HUES64 (cell line): ENCODE data around the gene ABR.

Experiments
- H3K27ac ChIP-seq: 2 replicates; pipeline ENCODE4 v1.7.0; 2013; ENCODE audit warnings: low read depth, low read length, inconsistent platforms
- H3K27me3 ChIP-seq: 2 replicates; pipeline ENCODE4 v1.6.1; 2013; ENCODE audit warnings: mild to moderate bottlenecking, low read length; ENCODE audit not compliant: insufficient read depth
- H3K36me3 ChIP-seq: 2 replicates; pipeline ENCODE4 v1.6.1; 2013; ENCODE audit warnings: mild to moderate bottlenecking, low read length; ENCODE audit not compliant: insufficient read depth
- H3K4me1 ChIP-seq: 2 replicates; pipeline ENCODE4 v1.6.1; 2013; ENCODE audit warnings: mild to moderate bottlenecking, low read length, moderate library complexity; ENCODE audit not compliant: insufficient read depth
- H3K4me3 ChIP-seq: 2 replicates; pipeline ENCODE4 v1.5.1; 2013; ENCODE audit warnings: mild to moderate bottlenecking, low read length, moderate library complexity
- H3K9ac ChIP-seq: 2 replicates; pipeline ENCODE4 v1.6.1; 2013; ENCODE audit warnings: mild to moderate bottlenecking, low read depth, low read length
- H3K9me3 ChIP-seq: 2 replicates; pipeline ENCODE4 v1.6.1; 2013; ENCODE audit warnings: low read depth, low read length; ENCODE audit not compliant: insufficient read depth
- WGBS: fragments of 150-250, 120-280 bp; methylation state at CpG from one replicate; pipeline ENCODE4 v1.1.7; 2013; ENCODE audit warnings: missing lambda C conversion rate; 5-methylcytosine and 5-hydroxymethylcytosine counted together

Gene ABR

GRCh38 chr17:1019451-1019850 is 160.3 kb downstream of the ABR start:
- no peaks in the 10 kb centered on the region for H3K4me1 ChIP-seq
- no peaks in the 10 kb centered on the region for H3K27me3 ChIP-seq
- H3K27ac ChIP-seq: no peak overlapping the region
- no peaks in the 10 kb centered on the region for H3K9me3 ChIP-seq
- no peak overlapping the region for H3K4me3 ChIP-seq
- 90% methylated on average over 10 of the region's 10 CpGs for WGBS
- H3K9ac ChIP-seq: no peak overlapping the region
- no peaks in the 10 kb centered on the region for H3K36me3 ChIP-seq

GRCh38 chr17:1018547-1018946 is 161.2 kb downstream of the ABR start:
- Histone ChIP-seq H3K9me3 (no peaks in the 10 kb centered on the region), H3K4me3 (no peak overlapping the region), H3K36me3 (no peaks in the 10 kb centered on the region), H3K9ac (no peak overlapping the region), H3K4me1 (no peaks in the 10 kb centered on the region), H3K27ac (no peak overlapping the region), H3K27me3 (no peaks in the 10 kb centered on the region)
- WGBS: 84% methylated on average over 11 of the region's 11 CpGs

- H3K9me3 ChIP-seq: no peaks in the 10 kb centered on the region
- no peak overlapping the region for H3K4me3 ChIP-seq
- H3K36me3 ChIP-seq: no peaks in the 10 kb centered on the region
- no peak overlapping the region for H3K27ac ChIP-seq
- WGBS: 95% methylated on average over 9 of the region's 9 CpGs
- H3K4me1 ChIP-seq: no peaks in the 10 kb centered on the region
- no peaks in the 10 kb centered on the region for H3K27me3 ChIP-seq
- H3K9ac ChIP-seq: no peak overlapping the region
Observed at GRCh38 chr17:1013729-1014090, 166.1 kb downstream of the ABR start.

- Histone ChIP-seq H3K27me3 (no peaks in the 10 kb centered on the region), H3K9ac (no peak overlapping the region), H3K9me3 (no peaks in the 10 kb centered on the region), H3K27ac (no peak overlapping the region), H3K4me1 (no peaks in the 10 kb centered on the region), H3K36me3 (no peaks in the 10 kb centered on the region), H3K4me3 (no peak overlapping the region)
- 90% methylated on average over 30 of the region's 30 CpGs for WGBS
Observed at GRCh38 chr17:1012823-1013728, 166.7 kb downstream of the ABR start.

GRCh38 chr17:1011760-1012735 is 167.7 kb downstream of the ABR start:
- WGBS: 93% methylated on average over 56 of the region's 57 CpGs
- Histone ChIP-seq H3K27ac (no peak overlapping the region), H3K36me3 (peaks cover 5% of the 10 kb centered on the region), H3K9me3 (no peaks in the 10 kb centered on the region), H3K4me3 (no peak overlapping the region), H3K4me1 (no peaks in the 10 kb centered on the region), H3K9ac (no peak overlapping the region), H3K27me3 (no peaks in the 10 kb centered on the region)

- no peak overlapping the region for H3K27ac ChIP-seq
- H3K4me3 ChIP-seq: no peak overlapping the region
- H3K4me1 ChIP-seq: no peaks in the 10 kb centered on the region
- no peaks in the 10 kb centered on the region for H3K9me3 ChIP-seq
- H3K9ac ChIP-seq: no peak overlapping the region
- 91% methylated on average over 10 of the region's 10 CpGs for WGBS
- no peaks in the 10 kb centered on the region for H3K27me3 ChIP-seq
- peaks cover 5% of the 10 kb centered on the region for H3K36me3 ChIP-seq
Observed at GRCh38 chr17:1011138-1011537, 168.6 kb downstream of the ABR start.

GRCh38 chr17:1010586-1010985 is 169.2 kb downstream of the ABR start:
- H3K27ac ChIP-seq: no peak overlapping the region
- WGBS: 87% methylated on average over 14 of the region's 14 CpGs
- H3K9ac ChIP-seq: no peak overlapping the region
- no peaks in the 10 kb centered on the region for H3K9me3 ChIP-seq
- peaks cover 7% of the 10 kb centered on the region for H3K36me3 ChIP-seq
- no peaks in the 10 kb centered on the region for H3K27me3 ChIP-seq
- no peaks in the 10 kb centered on the region for H3K4me1 ChIP-seq
- no peak overlapping the region for H3K4me3 ChIP-seq

GRCh38 chr17:1010086-1010450 is 169.7 kb downstream of the ABR start:
- no peak overlapping the region for H3K4me3 ChIP-seq
- no peaks in the 10 kb centered on the region for H3K9me3 ChIP-seq
- H3K36me3 ChIP-seq: peaks cover 8% of the 10 kb centered on the region
- no peaks in the 10 kb centered on the region for H3K27me3 ChIP-seq
- 91% methylated on average over 10 of the region's 10 CpGs for WGBS
- H3K27ac ChIP-seq: no peak overlapping the region
- H3K9ac ChIP-seq: no peak overlapping the region
- H3K4me1 ChIP-seq: no peaks in the 10 kb centered on the region

- H3K36me3 ChIP-seq: peaks cover 8% of the 10 kb centered on the region
Observed at GRCh38 chr17:1009229-1010085, 170.3 kb downstream of the ABR start.

GRCh38 chr17:1008008-1008761 is 171.6 kb downstream of the ABR start:
- no peak overlapping the region for H3K27ac ChIP-seq
- H3K9ac ChIP-seq: no peak overlapping the region
- no peaks in the 10 kb centered on the region for H3K27me3 ChIP-seq
- H3K4me1 ChIP-seq: no peaks in the 10 kb centered on the region
- H3K9me3 ChIP-seq: no peaks in the 10 kb centered on the region
- peaks cover 8% of the 10 kb centered on the region for H3K36me3 ChIP-seq
- H3K4me3 ChIP-seq: no peak overlapping the region
- 94% methylated on average over 21 of the region's 21 CpGs for WGBS

More at GRCh38 chr17:1009229-1010085, 170.3 kb downstream of the ABR start:
- 86% methylated on average over 19 of the region's 19 CpGs for WGBS
- Histone ChIP-seq H3K4me3 (no peak overlapping the region), H3K27me3 (no peaks in the 10 kb centered on the region), H3K9ac (no peak overlapping the region), H3K27ac (no peak overlapping the region), H3K9me3 (no peaks in the 10 kb centered on the region), H3K4me1 (no peaks in the 10 kb centered on the region)
